Measurements from ENCODE around the gene RFTN1.

The RFTN1 gene

DNA sequence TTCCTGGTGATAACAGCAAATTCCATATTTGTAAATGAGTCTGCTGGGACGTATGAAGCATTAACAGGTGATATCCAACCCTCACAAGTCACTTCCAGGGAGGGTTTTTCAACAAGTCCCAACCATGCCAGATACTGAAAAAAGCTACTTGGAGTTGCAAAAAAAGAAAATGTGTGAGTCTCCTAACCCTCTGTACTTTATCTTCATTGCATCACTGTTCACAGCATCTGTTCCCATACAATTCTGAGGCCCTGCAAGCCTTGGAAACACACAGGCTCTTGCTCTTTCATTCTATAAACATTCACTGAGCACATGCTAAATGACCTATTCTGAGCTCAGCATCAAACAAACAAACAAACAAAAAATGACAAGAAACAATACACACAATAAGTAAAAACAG is 120.8 kb downstream of the RFTN1 start:
- ChIA-PET POLR2A (no interaction called here), CTCF (no interaction called here)

DNA sequence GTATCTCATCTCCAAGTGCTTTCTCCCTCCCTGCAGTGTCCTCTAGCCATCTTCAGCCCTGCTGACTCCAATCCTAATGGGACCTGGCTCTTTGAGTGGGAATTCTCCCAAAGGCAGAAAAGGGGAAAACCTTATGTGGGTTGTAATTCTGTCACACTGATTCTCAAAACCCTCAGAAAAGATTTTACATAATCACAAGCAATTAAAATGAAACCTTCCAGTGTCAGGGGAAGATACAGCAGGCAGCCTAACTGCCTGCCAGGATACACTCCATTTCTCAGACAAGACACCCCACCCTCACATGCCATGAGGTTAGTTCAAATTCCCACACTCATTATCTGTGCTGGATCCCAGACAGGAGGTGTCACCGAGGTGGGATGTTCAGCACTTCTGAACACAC is 121.4 kb downstream of the RFTN1 start:
- ChIA-PET CTCF (no interaction called here), POLR2A (no interaction called here)
- TF ChIP-seq LEF1 (IDR thresholded peaks at IDR 0.05; ENCODE audit: borderline replicate concordance) (no peak), SP1 (IDR thresholded peaks at IDR 0.05) (no peak), SUZ12 (IDR thresholded peaks at IDR 0.05) (no peak), ZNF384 (IDR thresholded peaks at IDR 0.05) (no peak), HDGF (IDR thresholded peaks at IDR 0.05; ENCODE audit: borderline replicate concordance) (no peak)
- TF ChIP-seq, protein P1, sequence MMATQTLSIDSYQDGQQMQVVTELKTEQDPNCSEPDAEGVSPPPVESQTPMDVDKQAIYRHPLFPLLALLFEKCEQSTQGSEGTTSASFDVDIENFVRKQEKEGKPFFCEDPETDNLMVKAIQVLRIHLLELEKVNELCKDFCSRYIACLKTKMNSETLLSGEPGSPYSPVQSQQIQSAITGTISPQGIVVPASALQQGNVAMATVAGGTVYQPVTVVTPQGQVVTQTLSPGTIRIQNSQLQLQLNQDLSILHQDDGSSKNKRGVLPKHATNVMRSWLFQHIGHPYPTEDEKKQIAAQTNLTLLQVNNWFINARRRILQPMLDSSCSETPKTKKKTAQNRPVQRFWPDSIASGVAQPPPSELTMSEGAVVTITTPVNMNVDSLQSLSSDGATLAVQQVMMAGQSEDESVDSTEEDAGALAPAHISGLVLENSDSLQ (IDR thresholded peaks at IDR 0.05): no peak
- DNase-seq (ENCODE audit: extremely low spot score): no peak

More for the DNA sequence above, 120.8 kb downstream of the RFTN1 start:
- no peak for DNase-seq (ENCODE audit: extremely low spot score)
- TF ChIP-seq HDGF (IDR thresholded peaks at IDR 0.05; ENCODE audit: borderline replicate concordance) (no peak), FOXA1 (IDR thresholded peaks at IDR 0.05) (no peak), TARDBP (IDR thresholded peaks at IDR 0.05) (no peak), ZNF384 (IDR thresholded peaks at IDR 0.05) (no peak), NFRKB (IDR thresholded peaks at IDR 0.05) (no peak), L3MBTL2 (conservative IDR thresholded peaks at IDR 0.05) (no peak), FOXK2 (IDR thresholded peaks at IDR 0.05) (no peak), SUZ12 (IDR thresholded peaks at IDR 0.05) (no peak), CTBP1 (IDR thresholded peaks at IDR 0.05; ENCODE audit: borderline replicate concordance) (no peak), SP1 (IDR thresholded peaks at IDR 0.05) (no peak), ARNT (IDR thresholded peaks at IDR 0.05) (no peak), LEF1 (IDR thresholded peaks at IDR 0.05; ENCODE audit: borderline replicate concordance) (no peak)
- TF ChIP-seq, protein P1 (IDR thresholded peaks at IDR 0.05): no peak

DNA sequence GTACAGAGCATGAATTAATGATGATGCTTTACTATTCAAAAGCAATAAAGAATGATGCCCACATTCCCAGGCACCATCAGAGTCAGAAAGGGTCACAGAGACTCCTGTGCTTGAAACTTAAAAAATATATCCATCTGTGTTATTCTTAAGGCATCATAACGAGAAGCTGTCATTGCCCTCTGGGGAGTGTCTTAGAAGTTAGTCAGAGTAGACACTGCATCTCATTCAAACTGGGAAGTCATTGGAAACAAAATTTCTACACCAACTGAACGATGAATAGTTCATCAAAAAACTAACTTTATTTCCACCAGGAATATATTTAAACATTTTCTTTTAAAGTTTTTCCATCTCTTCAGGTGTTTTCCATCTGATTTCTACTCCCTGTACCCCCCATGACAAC is 122.9 kb downstream of the RFTN1 start:
- POLR2A ChIA-PET: no interaction called here
- CTCF ChIA-PET: no interaction called here
- DNase-seq (ENCODE audit: extremely low spot score): no peak
- TF ChIP-seq NFRKB (IDR thresholded peaks at IDR 0.05): no peak
- TF ChIP-seq BHLHE40 (IDR thresholded peaks at IDR 0.05; ENCODE audit: borderline replicate concordance): no peak
- TF ChIP-seq, protein P1 (IDR thresholded peaks at IDR 0.05): no peak
- TF ChIP-seq ARNT (IDR thresholded peaks at IDR 0.05): no peak
- no peak for TF ChIP-seq CTBP1 (IDR thresholded peaks at IDR 0.05; ENCODE audit: borderline replicate concordance)
- TF ChIP-seq FOXA1 (IDR thresholded peaks at IDR 0.05): no peak
- no peak for TF ChIP-seq L3MBTL2 (conservative IDR thresholded peaks at IDR 0.05)

DNA sequence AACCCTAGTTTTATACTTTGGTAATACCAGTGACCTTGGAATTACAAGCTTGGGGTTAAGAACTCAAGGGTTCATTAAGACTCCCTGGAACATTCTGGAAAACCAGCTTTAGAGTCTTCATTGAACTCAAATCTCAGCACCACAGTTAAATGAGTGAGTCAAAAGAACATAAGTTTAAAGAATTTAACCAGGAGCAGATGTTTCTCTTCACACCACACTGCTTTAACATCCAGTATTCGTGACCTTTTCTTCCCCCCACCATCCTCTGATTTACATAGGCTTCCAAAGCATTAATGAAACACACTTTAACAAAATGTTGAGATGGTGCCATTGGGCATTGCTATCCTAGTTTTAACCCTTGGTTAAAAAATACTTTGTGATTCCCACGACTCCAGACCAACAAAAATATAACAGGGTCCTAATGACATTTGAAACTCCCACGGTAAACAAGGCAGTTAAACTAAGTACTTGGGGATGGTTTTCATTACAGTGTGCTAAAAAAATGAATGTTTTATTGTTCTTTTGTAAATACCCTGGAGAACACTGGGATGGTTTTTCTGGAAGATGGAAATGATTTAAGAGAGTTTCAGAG is 124.6 kb downstream of the RFTN1 start:
- no peak for DNase-seq (ENCODE audit: extremely low spot score)
- ChIA-PET POLR2A (no interaction called here), CTCF (no interaction called here)
- TF ChIP-seq HDGF (IDR thresholded peaks at IDR 0.05; ENCODE audit: borderline replicate concordance): no peak
- TF ChIP-seq ARNT (IDR thresholded peaks at IDR 0.05): no peak
- TF ChIP-seq LEF1 (IDR thresholded peaks at IDR 0.05; ENCODE audit: borderline replicate concordance): no peak
- TF ChIP-seq L3MBTL2 (conservative IDR thresholded peaks at IDR 0.05): no peak
- TF ChIP-seq FOXA1 (IDR thresholded peaks at IDR 0.05): no peak

DNA sequence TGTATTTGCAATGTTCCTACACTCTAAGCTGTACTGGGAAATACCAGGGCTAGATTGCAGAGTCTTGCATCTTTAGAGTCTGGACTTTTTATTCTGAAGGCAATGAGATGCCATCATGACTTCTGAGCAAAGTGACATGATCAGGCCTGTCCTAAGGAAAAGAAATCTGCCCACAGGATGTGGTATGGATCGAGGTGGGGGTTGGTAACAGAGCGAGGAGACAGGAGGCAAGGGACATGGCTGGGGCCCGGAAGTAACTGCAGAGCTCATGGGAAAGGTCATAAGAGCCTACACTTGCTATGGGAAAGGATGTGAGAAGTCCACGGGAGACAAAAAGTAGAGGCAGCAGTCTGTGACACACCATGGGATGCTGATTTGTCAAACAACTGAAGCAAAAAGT is 126.9 kb downstream of the RFTN1 start:
- no peak for DNase-seq (ENCODE audit: extremely low spot score)
- ChIA-PET POLR2A (no interaction called here), CTCF (no interaction called here)
- TF ChIP-seq L3MBTL2 (conservative IDR thresholded peaks at IDR 0.05) (no peak), HDGF (IDR thresholded peaks at IDR 0.05; ENCODE audit: borderline replicate concordance) (no peak)

DNA sequence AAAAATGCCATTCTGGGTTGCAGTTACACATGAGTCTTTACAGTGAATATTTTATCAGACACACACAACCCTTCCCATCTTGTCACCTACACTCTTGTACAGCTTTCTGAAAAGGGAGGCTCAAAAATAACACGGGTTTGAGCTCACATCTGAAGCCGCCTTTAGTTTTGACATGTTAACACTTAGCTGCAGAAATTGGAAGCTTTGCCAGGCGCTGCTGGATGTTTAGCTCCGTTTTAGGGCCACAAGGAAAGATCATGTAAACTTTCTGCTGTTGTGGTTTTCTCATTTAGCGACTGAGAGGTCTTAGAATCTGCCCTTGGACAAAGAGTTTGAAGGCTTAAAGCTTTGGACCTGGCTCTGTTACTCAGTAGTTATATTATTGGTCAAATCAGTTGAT is 128.3 kb downstream of the RFTN1 start:
- CTCF ChIA-PET: no interaction called here
- no peak for DNase-seq (ENCODE audit: extremely low spot score)
- TF ChIP-seq L3MBTL2 (conservative IDR thresholded peaks at IDR 0.05): no peak
- TF ChIP-seq FOXM1 (IDR thresholded peaks at IDR 0.05; ENCODE audit: borderline replicate concordance): no peak
- no peak for TF ChIP-seq BHLHE40 (IDR thresholded peaks at IDR 0.05; ENCODE audit: borderline replicate concordance)
- no peak for TF ChIP-seq NFRKB (IDR thresholded peaks at IDR 0.05)
- TF ChIP-seq SUZ12 (IDR thresholded peaks at IDR 0.05): no peak
- POLR2A ChIA-PET: no interaction called here

DNA sequence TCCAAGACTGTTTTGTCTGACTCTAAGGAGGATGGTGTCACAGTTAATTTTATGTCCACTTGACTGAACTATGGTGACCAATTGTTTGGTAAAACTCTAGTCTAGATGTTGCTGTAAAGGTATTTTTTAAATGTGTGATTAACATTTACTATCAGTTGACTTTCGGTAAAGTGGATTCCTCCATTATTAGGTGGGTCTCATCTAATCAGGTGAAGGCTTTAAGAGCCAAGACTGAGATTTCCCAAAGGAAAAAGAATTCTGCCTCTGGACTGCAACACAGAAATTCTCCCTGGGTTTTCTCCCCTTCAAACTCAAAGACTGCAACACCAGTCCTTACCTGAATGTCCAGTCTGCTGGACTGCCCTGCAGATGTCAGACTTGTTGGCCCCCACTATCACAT is 129.6 kb downstream of the RFTN1 start:
- ChIA-PET CTCF (no interaction called here), POLR2A (no interaction called here)
- TF ChIP-seq, protein P1 (IDR thresholded peaks at IDR 0.05): no peak
- DNase-seq (ENCODE audit: extremely low spot score): no peak

Measured in HEK293T (cell line).